MCF 10A (cell line): ENCODE results near the gene BEND5. TPM values are rescaled to one million over a fixed set of nuclear protein-coding genes. Genes with fewer than 3 reads are reported as not detected.

Source experiments
- BruUV-seq: library from RNA; stranded (reverse); fragments of 400-500 nt; replicated peaks from 2 replicates; lab custom pipeline; 2021; lab: Mats Ljungman, UMichigan
- CTCF ChIA-PET: fragments of 300-600 bp; sonication (Branson Sonifier 250); formaldehyde crosslinking; extraction: SDS; loops from one replicate; lab custom pipeline; 2021; ENCODE audit warnings: antibody characterized with exemption, inconsistent platforms; lab: Yijun Ruan, JAX
- POLR2A ChIA-PET: fragments of 300-600, 350-650 bp; sonication (Branson Sonifier 250); formaldehyde crosslinking; extraction: SDS; loops from one replicate; lab custom pipeline; 2020; ENCODE audit warnings: antibody characterized with exemption, inconsistent platforms; lab: Yijun Ruan, JAX
- DNase-seq: peaks from one replicate; pipeline ENCODE4 v3.0.0-alpha.2; 2018; ENCODE audit not compliant: unreplicated experiment
- H3K27ac Mint-ChIP-seq: one replicate; pipeline ENCODE4 v1.8.0; 2022; ENCODE audit warnings: mild to moderate bottlenecking, low read depth, mixed read lengths; ENCODE audit not compliant: unreplicated experiment
- H3K27me3 Mint-ChIP-seq: one replicate; pipeline ENCODE4 v1.8.0; 2022; ENCODE audit warnings: mixed read lengths; ENCODE audit not compliant: insufficient read depth, unreplicated experiment
- H3K36me3 Mint-ChIP-seq: one replicate; pipeline ENCODE4 v1.8.0; 2022; ENCODE audit warnings: mild to moderate bottlenecking, moderate library complexity, mixed read lengths; ENCODE audit not compliant: insufficient read depth, unreplicated experiment
- H3K4me1 Mint-ChIP-seq: one replicate; pipeline ENCODE4 v1.8.0; 2022; ENCODE audit warnings: mixed read lengths; ENCODE audit not compliant: insufficient read depth, unreplicated experiment
- H3K4me3 Mint-ChIP-seq: one replicate; pipeline ENCODE4 v1.8.0; 2022; ENCODE audit warnings: mild to moderate bottlenecking, moderate library complexity, mixed read lengths; ENCODE audit not compliant: unreplicated experiment
- H3K9me3 Mint-ChIP-seq: one replicate; pipeline ENCODE4 v1.8.0; 2022; ENCODE audit warnings: mixed read lengths; ENCODE audit not compliant: unreplicated experiment
- CTCF ChIP-seq: fragments of 200-600 bp; IDR thresholded peaks from one replicate; pipeline ENCODE4 v1.8.0; 2022; ENCODE audit warnings: antibody characterized with exemption, mild to moderate bottlenecking; ENCODE audit not compliant: unreplicated experiment
- intact Hi-C: fragments of 100-400 bp; cut with micrococcal nuclease; formaldehyde crosslinking; loops from 2 replicates; pipeline ENCODE4 v1.14.1; 2022
- total RNA-seq: library from RNA; stranded (reverse); gene quantifications from 2 replicates; pipeline ENCODE4 v1.2.3, GENCODE V29; 2022

The BEND5 gene
- total RNA-seq, 1 experiment from 2014 or later: not detected

- peak; percentile 16 for DNase-seq
- TF ChIP-seq CTCF: no peak
- H3K4me1 Mint-ChIP-seq: no peaks in the 10 kb centered on the region
- no TSS peak for BruUV-seq
- H3K9me3 Mint-ChIP-seq: no peaks in the 10 kb centered on the region
- no peak overlapping the region for H3K27ac Mint-ChIP-seq
- CTCF ChIA-PET: interaction anchor here (0.5 to 3.3 kb wide), 9 partner anchors 9 to 1578 kb away, joined by 3 to 27 read pairs (median 4); no protein-coding TSS in a partner anchor
- intact Hi-C loops: no loop called here
- no peak overlapping the region for H3K4me3 Mint-ChIP-seq
- POLR2A ChIA-PET: no interaction called here
- H3K27me3 Mint-ChIP-seq: peaks cover 33% of the 10 kb centered on the region
- no peaks in the 10 kb centered on the region for H3K36me3 Mint-ChIP-seq
These were observed 88.5 kb downstream of the BEND5 start for GRCh38 chr1:48688102-48688760.

- intact Hi-C loops: no loop called here
- no peaks in the 10 kb centered on the region for H3K4me1 Mint-ChIP-seq
- H3K27ac Mint-ChIP-seq: no peak overlapping the region
- H3K36me3 Mint-ChIP-seq: no peaks in the 10 kb centered on the region
- CTCF ChIA-PET: interaction anchor here (0.5 to 3.3 kb wide), 5 partner anchors 9 to 1579 kb away, joined by 3 to 27 read pairs (median 4); no protein-coding TSS in a partner anchor
- BruUV-seq: no TSS peak
- no peak for TF ChIP-seq CTCF
- POLR2A ChIA-PET: no interaction called here
- peaks cover 26% of the 10 kb centered on the region for H3K27me3 Mint-ChIP-seq
- H3K4me3 Mint-ChIP-seq: no peak overlapping the region
- H3K9me3 Mint-ChIP-seq: no peaks in the 10 kb centered on the region
- no peak for DNase-seq
These were observed 89.2 kb downstream of the BEND5 start for GRCh38 chr1:48687282-48688045.

GRCh38 chr1:48686159-48686558 is 90.5 kb downstream of the BEND5 start:
- BruUV-seq: no TSS peak
- CTCF ChIA-PET: interaction anchor here (1.7 to 3.0 kb wide), 2 partner anchors 9 to 11 kb away, joined by 15 to 17 read pairs; no protein-coding TSS in a partner anchor
- Mint-ChIP-seq H3K27me3 (peaks cover 13% of the 10 kb centered on the region), H3K27ac (no peak overlapping the region), H3K36me3 (no peaks in the 10 kb centered on the region), H3K4me1 (no peaks in the 10 kb centered on the region), H3K4me3 (no peak overlapping the region), H3K9me3 (no peaks in the 10 kb centered on the region)
- intact Hi-C loops: no loop called here
- DNase-seq: no peak
- no peak for TF ChIP-seq CTCF
- POLR2A ChIA-PET: no interaction called here

GRCh38 chr1:48684381-48684780 is 92.3 kb downstream of the BEND5 start:
- H3K4me3 Mint-ChIP-seq: no peak overlapping the region
- H3K27me3 Mint-ChIP-seq: peaks cover 13% of the 10 kb centered on the region
- no peaks in the 10 kb centered on the region for H3K36me3 Mint-ChIP-seq
- CTCF ChIA-PET: interaction anchor here (3.0 kb wide), 1 partner anchor 13 kb away, joined by 17 read pairs; no protein-coding TSS in a partner anchor
- POLR2A ChIA-PET: no interaction called here
- DNase-seq: no peak
- BruUV-seq: no TSS peak
- H3K9me3 Mint-ChIP-seq: no peaks in the 10 kb centered on the region
- no peak for TF ChIP-seq CTCF
- no peaks in the 10 kb centered on the region for H3K4me1 Mint-ChIP-seq
- intact Hi-C loops: no loop called here
- no peak overlapping the region for H3K27ac Mint-ChIP-seq
